Neural cell (in vitro differentiated cells): ENCODE results near the gene PLA2G2C. TPM values are rescaled to one million over a fixed set of nuclear protein-coding genes. Genes with fewer than 3 reads are reported as not detected.

Experiments
- H2AFZ ChIP-seq: fragments of 200-600, 300-800 bp; sonication (generic), shearing (Covaris generic); 2 replicates; pipeline ENCODE4 v1.6.0; 2014; ENCODE audit warnings: low read depth, mild to moderate bottlenecking, antibody characterized with exemption, low read length, moderate library complexity
- H3F3A ChIP-seq: fragments of 200-600 bp; shearing (Covaris generic); 2 replicates; pipeline ENCODE4 v1.6.1; 2016; ENCODE audit warnings: mild to moderate bottlenecking, moderate library complexity, mixed read lengths, antibody characterized with exemption, low read length; ENCODE audit not compliant: insufficient read depth, poor library complexity, severe bottlenecking
- H3K27ac ChIP-seq: fragments of 200-600, 300-800 bp; sonication (generic), shearing (Covaris generic); 2 replicates; pipeline ENCODE4 v1.5.1; 2014; ENCODE audit warnings: mild to moderate bottlenecking, low read length, moderate library complexity
- H3K27me3 ChIP-seq: fragments of 300-800, 200-600 bp; sonication (generic), shearing (Covaris generic); 2 replicates; pipeline ENCODE4 v1.6.0; 2014; ENCODE audit warnings: mild to moderate bottlenecking, low read depth, low read length, moderate library complexity; ENCODE audit not compliant: insufficient read depth
- H3K36me3 ChIP-seq: fragments of 300-800, 200-600 bp; sonication (generic), shearing (Covaris generic); 2 replicates; pipeline ENCODE4 v1.5.1; 2014; ENCODE audit warnings: mild to moderate bottlenecking, antibody characterized with exemption, low read length, moderate library complexity; ENCODE audit not compliant: insufficient read depth
- H3K4me2 ChIP-seq: fragments of 300-800, 200-600 bp; sonication (generic), shearing (Covaris generic); 2 replicates; pipeline ENCODE4 v1.6.0; 2014; ENCODE audit warnings: mild to moderate bottlenecking, low read length
- H3K4me3 ChIP-seq: fragments of 300-800, 200-600 bp; sonication (generic), shearing (Covaris generic); 2 replicates; pipeline ENCODE4 v1.5.1; 2014; ENCODE audit warnings: mild to moderate bottlenecking, low read length, moderate library complexity
- H3K79me2 ChIP-seq: fragments of 200-600 bp; shearing (Covaris generic); replicated peaks from 2 replicates; pipeline ENCODE4 v1.6.0; 2014; ENCODE audit warnings: mild to moderate bottlenecking, low read length, moderate library complexity; ENCODE audit not compliant: insufficient read depth
- H3K9ac ChIP-seq: fragments of 300-800, 200-600 bp; sonication (generic), shearing (Covaris generic); 2 replicates; pipeline ENCODE4 v1.6.1; 2016; ENCODE audit warnings: mild to moderate bottlenecking, low read length, mixed read lengths
- H3K9me2 ChIP-seq: fragments of 200-600 bp; shearing (Covaris generic); 2 replicates; pipeline ENCODE4 v1.6.1; 2016; ENCODE audit warnings: mild to moderate bottlenecking, low read length, mixed read lengths; ENCODE audit not compliant: insufficient read depth
- H3K9me3 ChIP-seq: fragments of 200-600, 300-800 bp; sonication (generic), shearing (Covaris generic); 2 replicates; pipeline ENCODE4 v1.6.1; 2016; ENCODE audit warnings: mild to moderate bottlenecking, mixed run types, low read length, moderate library complexity, mixed read lengths
- H4K20me1 ChIP-seq: fragments of 200-600 bp; shearing (Covaris generic); 2 replicates; pipeline ENCODE4 v1.6.1; 2016; ENCODE audit warnings: mild to moderate bottlenecking, mixed run types; ENCODE audit not compliant: insufficient read depth
- EP300 ChIP-seq: fragments of 450-650 bp; conservative IDR thresholded peaks from 2 replicates; pipeline ENCODE4 v1.6.1; 2014; ENCODE audit warnings: antibody characterized with exemption, mild to moderate bottlenecking, moderate library complexity; ENCODE audit not compliant: poor library complexity, severe bottlenecking
- EZH2 ChIP-seq: fragments of 200-600, 300-800 bp; shearing (Covaris generic), sonication (generic); IDR thresholded peaks from 2 replicates; pipeline ENCODE4 v1.6.1; 2014; ENCODE audit warnings: antibody characterized with exemption, low read length, borderline replicate concordance, mild to moderate bottlenecking; ENCODE audit not compliant: insufficient read depth, poor library complexity, severe bottlenecking
- MXI1 ChIP-seq: fragments of 450-650 bp; conservative IDR thresholded peaks from 2 replicates; pipeline ENCODE4 v1.6.1; 2014; ENCODE audit warnings: antibody characterized with exemption, mild to moderate bottlenecking; ENCODE audit not compliant: poor library complexity, severe bottlenecking
- POLR2AphosphoS5 ChIP-seq: IDR thresholded peaks from 2 replicates; pipeline ENCODE4 v1.6.1; 2012
- RAD21 ChIP-seq: fragments of 450-650 bp; conservative IDR thresholded peaks from 2 replicates; pipeline ENCODE4 v1.6.1; 2014; ENCODE audit warnings: antibody characterized with exemption, mild to moderate bottlenecking, moderate library complexity
- SMC3 ChIP-seq: fragments of 450-650 bp; conservative IDR thresholded peaks from 2 replicates; pipeline ENCODE4 v1.6.1; 2014; ENCODE audit warnings: antibody characterized with exemption, mild to moderate bottlenecking, moderate library complexity; ENCODE audit not compliant: poor library complexity
- TAF1 ChIP-seq: IDR thresholded peaks from 2 replicates; pipeline ENCODE4 v1.6.1; 2012; ENCODE audit warnings: low read depth
- polyA plus RNA-seq: library from polyadenylated mRNA; depleted of rRNA; stranded (reverse); fragments of >200 nt; gene quantifications from 2 replicates; pipeline ENCODE4 v1.2.3, GENCODE V29; 2014
- TF ChIP-seq, protein P1 (sequence below): fragments of 450-650 bp; IDR thresholded peaks from 2 replicates; pipeline ENCODE4 v1.5.1; 2014; ENCODE audit warnings: antibody characterized with exemption, mild to moderate bottlenecking, moderate library complexity; ENCODE audit not compliant: poor library complexity, severe bottlenecking
- TF ChIP-seq, protein P2 (sequence below): IDR thresholded peaks from 2 replicates; pipeline ENCODE4 v1.6.1; 2012; ENCODE audit warnings: borderline replicate concordance

The PLA2G2C gene
- polyA plus RNA-seq, 1 donor from 2014 or later: not detected

DNA sequence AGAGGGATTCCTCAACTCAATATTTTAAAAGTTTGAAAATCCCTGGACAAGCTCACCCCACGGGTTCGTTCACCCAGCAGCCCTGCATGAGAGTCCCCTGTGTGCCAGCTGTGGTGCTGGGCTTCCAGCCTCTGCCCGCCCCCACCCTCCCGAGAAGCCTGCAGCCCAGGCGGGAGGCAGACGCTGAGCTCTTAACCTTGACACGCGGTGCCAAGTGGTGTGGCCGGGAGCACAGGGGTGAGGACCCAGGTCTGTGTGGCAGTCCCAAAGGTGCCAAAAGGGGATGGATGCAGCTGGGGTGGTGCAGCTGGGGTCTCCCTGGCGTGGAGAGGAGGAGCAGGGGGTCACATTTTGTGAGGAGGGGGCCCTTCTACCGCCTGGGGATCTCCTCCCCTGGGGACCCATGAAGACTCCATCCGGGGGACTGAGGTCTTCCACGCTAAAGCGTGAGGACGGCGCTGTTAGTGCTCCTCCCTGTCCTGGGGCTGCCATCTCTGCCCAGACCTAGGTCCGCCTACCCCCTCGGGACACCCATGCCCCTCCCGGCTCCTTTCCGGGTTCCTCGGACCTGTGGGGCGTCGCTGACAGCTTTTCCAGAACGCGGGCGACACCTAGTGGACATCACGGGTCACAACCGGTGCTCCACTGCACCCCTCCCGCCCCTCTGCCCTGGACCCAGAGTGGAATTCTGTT, 34.3 kb downstream of the PLA2G2C start:
- H3K4me3 ChIP-seq: peak overlapping the region; percentile 56
- peak overlapping the region; percentile 21 for H3K9ac ChIP-seq
- no peaks in the 10 kb centered on the region for H3K79me2 ChIP-seq
- no peaks in the 10 kb centered on the region for H3K36me3 ChIP-seq
- no peak overlapping the region for H3K27ac ChIP-seq
- no peaks in the 10 kb centered on the region for H3K27me3 ChIP-seq
- H3K9me3 ChIP-seq: no peaks in the 10 kb centered on the region
- no peaks in the 10 kb centered on the region for H3F3A ChIP-seq
- H3K9me2 ChIP-seq: no peaks in the 10 kb centered on the region
- no peak overlapping the region for H3K4me2 ChIP-seq
- TF ChIP-seq TAF1: no peak
- no peak for TF ChIP-seq EP300
- TF ChIP-seq RAD21: peak; percentile 94
- peak; percentile 96 for TF ChIP-seq SMC3
- TF ChIP-seq, protein P1, sequence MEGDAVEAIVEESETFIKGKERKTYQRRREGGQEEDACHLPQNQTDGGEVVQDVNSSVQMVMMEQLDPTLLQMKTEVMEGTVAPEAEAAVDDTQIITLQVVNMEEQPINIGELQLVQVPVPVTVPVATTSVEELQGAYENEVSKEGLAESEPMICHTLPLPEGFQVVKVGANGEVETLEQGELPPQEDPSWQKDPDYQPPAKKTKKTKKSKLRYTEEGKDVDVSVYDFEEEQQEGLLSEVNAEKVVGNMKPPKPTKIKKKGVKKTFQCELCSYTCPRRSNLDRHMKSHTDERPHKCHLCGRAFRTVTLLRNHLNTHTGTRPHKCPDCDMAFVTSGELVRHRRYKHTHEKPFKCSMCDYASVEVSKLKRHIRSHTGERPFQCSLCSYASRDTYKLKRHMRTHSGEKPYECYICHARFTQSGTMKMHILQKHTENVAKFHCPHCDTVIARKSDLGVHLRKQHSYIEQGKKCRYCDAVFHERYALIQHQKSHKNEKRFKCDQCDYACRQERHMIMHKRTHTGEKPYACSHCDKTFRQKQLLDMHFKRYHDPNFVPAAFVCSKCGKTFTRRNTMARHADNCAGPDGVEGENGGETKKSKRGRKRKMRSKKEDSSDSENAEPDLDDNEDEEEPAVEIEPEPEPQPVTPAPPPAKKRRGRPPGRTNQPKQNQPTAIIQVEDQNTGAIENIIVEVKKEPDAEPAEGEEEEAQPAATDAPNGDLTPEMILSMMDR: peak; percentile 96
- TF ChIP-seq, protein P2, sequence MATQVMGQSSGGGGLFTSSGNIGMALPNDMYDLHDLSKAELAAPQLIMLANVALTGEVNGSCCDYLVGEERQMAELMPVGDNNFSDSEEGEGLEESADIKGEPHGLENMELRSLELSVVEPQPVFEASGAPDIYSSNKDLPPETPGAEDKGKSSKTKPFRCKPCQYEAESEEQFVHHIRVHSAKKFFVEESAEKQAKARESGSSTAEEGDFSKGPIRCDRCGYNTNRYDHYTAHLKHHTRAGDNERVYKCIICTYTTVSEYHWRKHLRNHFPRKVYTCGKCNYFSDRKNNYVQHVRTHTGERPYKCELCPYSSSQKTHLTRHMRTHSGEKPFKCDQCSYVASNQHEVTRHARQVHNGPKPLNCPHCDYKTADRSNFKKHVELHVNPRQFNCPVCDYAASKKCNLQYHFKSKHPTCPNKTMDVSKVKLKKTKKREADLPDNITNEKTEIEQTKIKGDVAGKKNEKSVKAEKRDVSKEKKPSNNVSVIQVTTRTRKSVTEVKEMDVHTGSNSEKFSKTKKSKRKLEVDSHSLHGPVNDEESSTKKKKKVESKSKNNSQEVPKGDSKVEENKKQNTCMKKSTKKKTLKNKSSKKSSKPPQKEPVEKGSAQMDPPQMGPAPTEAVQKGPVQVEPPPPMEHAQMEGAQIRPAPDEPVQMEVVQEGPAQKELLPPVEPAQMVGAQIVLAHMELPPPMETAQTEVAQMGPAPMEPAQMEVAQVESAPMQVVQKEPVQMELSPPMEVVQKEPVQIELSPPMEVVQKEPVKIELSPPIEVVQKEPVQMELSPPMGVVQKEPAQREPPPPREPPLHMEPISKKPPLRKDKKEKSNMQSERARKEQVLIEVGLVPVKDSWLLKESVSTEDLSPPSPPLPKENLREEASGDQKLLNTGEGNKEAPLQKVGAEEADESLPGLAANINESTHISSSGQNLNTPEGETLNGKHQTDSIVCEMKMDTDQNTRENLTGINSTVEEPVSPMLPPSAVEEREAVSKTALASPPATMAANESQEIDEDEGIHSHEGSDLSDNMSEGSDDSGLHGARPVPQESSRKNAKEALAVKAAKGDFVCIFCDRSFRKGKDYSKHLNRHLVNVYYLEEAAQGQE: no peak
- peak overlapping the region; percentile 19 for H2AFZ ChIP-seq
- no peaks in the 10 kb centered on the region for H4K20me1 ChIP-seq

DNA sequence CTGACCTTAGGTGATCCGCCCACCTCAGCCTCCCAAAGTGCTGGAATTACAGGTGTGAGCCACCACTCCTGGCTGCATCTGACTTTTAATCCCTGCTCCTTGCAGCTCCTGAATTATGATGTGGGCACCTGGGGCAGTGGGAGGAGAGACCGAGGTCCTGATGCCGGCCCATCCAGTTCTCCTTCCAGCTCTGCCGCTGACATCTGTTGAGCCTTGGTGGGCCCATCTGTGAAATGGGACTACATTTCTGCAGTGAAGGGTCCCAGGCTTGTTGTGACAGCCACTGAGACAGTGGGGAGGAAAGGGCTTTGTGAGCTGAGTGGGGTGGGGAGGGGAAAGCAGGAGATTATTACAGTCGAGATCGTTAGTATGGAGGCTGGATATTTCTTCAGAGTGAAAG, 35.3 kb downstream of the PLA2G2C start:
- Histone ChIP-seq H2AFZ (no peak overlapping the region), H3K9me3 (no peaks in the 10 kb centered on the region), H3K36me3 (no peaks in the 10 kb centered on the region), H3K9ac (no peak overlapping the region), H3K4me2 (no peak overlapping the region), H4K20me1 (no peaks in the 10 kb centered on the region), H3K79me2 (no peaks in the 10 kb centered on the region), H3K4me3 (no peak overlapping the region), H3K27me3 (no peaks in the 10 kb centered on the region), H3K9me2 (no peaks in the 10 kb centered on the region), H3F3A (no peaks in the 10 kb centered on the region), H3K27ac (no peak overlapping the region)
- no peak for TF ChIP-seq MXI1
- TF ChIP-seq POLR2AphosphoS5: no peak
- TF ChIP-seq, protein P1: no peak
- no peak for TF ChIP-seq EP300
- TF ChIP-seq TAF1: no peak
- no peak for TF ChIP-seq EZH2
- TF ChIP-seq, protein P2: no peak
- no peak for TF ChIP-seq RAD21
- TF ChIP-seq SMC3: no peak
